Endothelial cell of umbilical vein (primary cell): ENCODE results near the gene SLC24A3. TPM values are rescaled to one million over a fixed set of nuclear protein-coding genes. Genes with fewer than 3 reads are reported as not detected.
A peak's percentile ranks its signal among the peaks of the same experiment; 100 is the strongest.

ENCODE experiments used
- BruUV-seq: library from RNA; stranded (reverse); fragments of 400-500 nt; replicated peaks from 2 replicates; lab custom pipeline; 2021; lab: Mats Ljungman, UMichigan
- CTCF ChIA-PET: fragments of 300-600, 350-600 bp; sonication (Branson Sonifier 250); formaldehyde crosslinking; loops from one replicate; lab custom pipeline; 2021; ENCODE audit warnings: antibody characterized with exemption, inconsistent platforms; lab: Charles Lee
- POLR2A ChIA-PET: fragments of 300-600, 350-600 bp; sonication (Branson Sonifier 250); formaldehyde crosslinking; loops from one replicate; lab custom pipeline; 2021; ENCODE audit warnings: antibody characterized with exemption, inconsistent platforms; lab: Charles Lee
- DNase-seq: peaks from one replicate; pipeline ENCODE4 v3.0.0-alpha.2; 2011; ENCODE audit warnings: low read depth, low spot score
- FAIRE-seq: peaks from 2 replicates; lab custom pipeline; 2011; peaks lifted over from hg19 to GRCh38; lab: Jason Lieb, UNC
- H2AFZ ChIP-seq: 2 replicates; pipeline ENCODE4 v1.6.0; 2012; ENCODE audit warnings: low read depth, low read length, control low read depth, inconsistent platforms
- H3K27ac ChIP-seq: 2 replicates; pipeline ENCODE4 v1.5.1; 2011; ENCODE audit warnings: low read depth, mild to moderate bottlenecking, control low read depth, low read length, moderate library complexity; ENCODE audit not compliant: insufficient read depth
- H3K27me3 ChIP-seq, 2 experiments: 2 replicates each; pipeline versions ENCODE4 v1.6.0 to v1.6.1; 2011; ENCODE audit warnings: low read length in 2 of 2, mixed read lengths in 1 of 2; ENCODE audit not compliant: control insufficient read depth in 2 of 2, insufficient read depth in 2 of 2
- H3K36me3 ChIP-seq, 2 experiments: 2 replicates in 1 of 2; 3 replicates in 1 of 2; pipeline ENCODE4 v1.5.1; 2011; ENCODE audit warnings: low read length in 2 of 2, mild to moderate bottlenecking in 1 of 2, moderate library complexity in 1 of 2; ENCODE audit not compliant: control insufficient read depth in 2 of 2, insufficient read depth in 2 of 2; ENCODE audit errors: extremely low read depth in 1 of 2
- H3K4me1 ChIP-seq: 3 replicates; pipeline ENCODE4 v1.5.1; 2011; ENCODE audit warnings: mild to moderate bottlenecking, low read length; ENCODE audit not compliant: control insufficient read depth, insufficient read depth; ENCODE audit errors: extremely low read depth
- H3K4me2 ChIP-seq: 2 replicates; pipeline ENCODE4 v1.6.1; 2011; ENCODE audit warnings: low read length, control low read depth, mixed read lengths; ENCODE audit not compliant: insufficient read depth
- H3K4me3 ChIP-seq, 3 experiments: fragments of 200-600 bp in 1 of 3; sonication (generic), shearing (Covaris generic) in 1 of 3; replicated peaks in 1 of 3; 2 replicates each; pipeline ENCODE4 v1.5.1; 2011 to 2016; ENCODE audit warnings: control low read depth in 3 of 3, low read length in 3 of 3, mild to moderate bottlenecking in 2 of 3, inconsistent platforms in 1 of 3, low read depth in 1 of 3, moderate library complexity in 1 of 3; ENCODE audit not compliant: insufficient read depth in 1 of 3
- H3K79me2 ChIP-seq: 2 replicates; pipeline ENCODE4 v1.6.0; 2012; ENCODE audit warnings: low read length, inconsistent platforms; ENCODE audit not compliant: control insufficient read depth, insufficient read depth
- H3K9ac ChIP-seq: replicated peaks from 2 replicates; pipeline ENCODE3; 2011; ENCODE audit warnings: low read length, control low read depth; ENCODE audit not compliant: insufficient read depth; ENCODE audit errors: extremely low read depth
- H3K9me1 ChIP-seq: replicated peaks from 3 replicates; pipeline ENCODE4 v1.6.0; 2011; ENCODE audit warnings: mild to moderate bottlenecking, low read length; ENCODE audit not compliant: control insufficient read depth, insufficient read depth; ENCODE audit errors: extremely low read depth
- H3K9me3 ChIP-seq: replicated peaks from 2 replicates; pipeline ENCODE4 v1.5.1; 2012; ENCODE audit warnings: low read length, inconsistent platforms; ENCODE audit not compliant: control insufficient read depth, insufficient read depth
- H4K20me1 ChIP-seq: replicated peaks from 2 replicates; pipeline ENCODE3; 2011; ENCODE audit warnings: mild to moderate bottlenecking, low read length; ENCODE audit not compliant: control insufficient read depth, insufficient read depth; ENCODE audit errors: extremely low read depth
- EZH2 ChIP-seq: IDR thresholded peaks from 2 replicates; pipeline ENCODE4 v1.6.1; 2012; ENCODE audit warnings: borderline replicate concordance, low read depth, mild to moderate bottlenecking, moderate library complexity, low read length, inconsistent platforms; ENCODE audit not compliant: severe bottlenecking
- FOS ChIP-seq: IDR thresholded peaks from 2 replicates; pipeline ENCODE4 v1.6.1; 2011; ENCODE audit warnings: mild to moderate bottlenecking, low read length, moderate library complexity, borderline replicate concordance; ENCODE audit not compliant: insufficient read depth
- GATA2 ChIP-seq: IDR thresholded peaks from 2 replicates; pipeline ENCODE4 v1.7.0; 2011; ENCODE audit warnings: low read depth, mild to moderate bottlenecking, moderate library complexity, mixed read lengths, low read length; ENCODE audit not compliant: insufficient read length, insufficient read depth
- JUN ChIP-seq: IDR thresholded peaks from 2 replicates; pipeline ENCODE4 v1.6.1; 2011; ENCODE audit warnings: borderline replicate concordance, low read depth; ENCODE audit not compliant: insufficient read length, insufficient read depth
- MAX ChIP-seq: IDR thresholded peaks from 2 replicates; pipeline ENCODE4 v1.6.1; 2011; ENCODE audit not compliant: insufficient read depth, insufficient read length
- MYC ChIP-seq: IDR thresholded peaks from one replicate; pipeline ENCODE4 v1.6.1; 2011; ENCODE audit warnings: mild to moderate bottlenecking, low read depth, low read length
- POLR2A ChIP-seq: IDR thresholded peaks from 2 replicates; pipeline ENCODE4 v1.6.1; 2012; ENCODE audit warnings: low read depth, mild to moderate bottlenecking, control low read depth, low read length
- POLR2AphosphoS5 ChIP-seq: IDR thresholded peaks from 2 replicates; pipeline ENCODE4 v1.6.1; 2012; ENCODE audit warnings: low read depth, mild to moderate bottlenecking, control low read depth, low read length, moderate library complexity; ENCODE audit not compliant: insufficient read depth
- dilution Hi-C: fragments of 300-500 bp; cut with MboI; formaldehyde crosslinking; loops from one replicate; pipeline ENCODE4 v1.15.0; 2019; ENCODE audit warnings: low sequenced_read_pairs; ENCODE audit not compliant: extremely low pct_ligation_motif_present
- intact Hi-C: fragments of 100-400 bp; cut with micrococcal nuclease; formaldehyde crosslinking; loops from one replicate; pipeline ENCODE4 v1.10.0; 2022
- polyA plus RNA-seq, 4 experiments: library from polyadenylated mRNA; depleted of rRNA in 3 of 4; stranded (reverse) in 3 of 4; unstranded in 1 of 4; fragments of >200 nt; gene quantifications; 2 replicates each; pipeline versions ENCODE4 v1.2.1 to v1.2.3, GENCODE V29; 2011 to 2012; ENCODE audit warnings: missing spikeins in 1 of 4
- total RNA-seq: library from RNA; stranded (reverse); gene quantifications from 2 replicates; pipeline ENCODE4 v1.2.3, GENCODE V29; 2021
- TF ChIP-seq, protein P1 (sequence below), 2 donors: IDR thresholded peaks; 1 replicate in 1 of 2; 2 replicates in 1 of 2; pipeline ENCODE4 v1.5.1; 2011; ENCODE audit warnings: low read length in 2 of 2, mild to moderate bottlenecking in 2 of 2, moderate library complexity in 2 of 2, control low read depth in 1 of 2, inconsistent platforms in 1 of 2, low read depth in 1 of 2; ENCODE audit not compliant: insufficient read depth in 1 of 2; ENCODE audit errors: extremely low read depth in 1 of 2

Gene SLC24A3
- total and polyA plus RNA-seq, 2 donors (not counting 3 experiments of a cell fraction or from before 2014, with no cell fraction given), result not detected

DNA sequence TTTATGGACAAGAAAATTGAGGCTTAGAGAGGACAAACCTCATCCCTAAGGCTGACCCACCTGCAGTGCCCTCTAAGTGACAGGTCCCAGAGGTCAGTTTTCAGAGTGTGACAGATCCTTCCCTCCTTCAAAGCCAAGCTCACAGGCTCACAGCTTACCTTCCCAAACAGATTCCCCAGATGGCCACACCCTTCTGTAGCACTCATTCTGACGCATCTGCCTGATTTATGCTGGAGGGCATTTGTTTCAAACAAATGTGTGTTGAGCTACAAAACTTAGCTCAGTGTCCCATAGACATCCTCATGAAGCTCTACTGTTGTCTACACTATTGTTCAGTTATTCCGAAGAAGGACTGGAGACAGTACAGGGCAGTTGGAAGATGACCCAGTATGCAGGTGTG is 485.0 kb downstream of the SLC24A3 start:
- CTCF ChIA-PET, result interaction anchor here (0.6 to 1.0 kb wide), 3 partner anchors 12 to 189 kb away, joined by 3 read pairs; no protein-coding TSS in a partner anchor
- H3K4me1 ChIP-seq, result peaks cover 19% of the 10 kb centered on the region
- dilution Hi-C loops, result no loop called here

GRCh38 chr20:19699180-19699971 is 486.9 kb downstream of the SLC24A3 start:
- POLR2A ChIA-PET, result no interaction called here
- dilution Hi-C loops, result no loop called here
- FAIRE-seq, result peak; percentile 99

More for the DNA sequence above, 485.0 kb downstream of the SLC24A3 start:
- Histone ChIP-seq H3K9ac (no peak overlapping the region), H3K27me3 (no peaks in the 10 kb centered on the region), H4K20me1 (no peaks in the 10 kb centered on the region), H3K4me3 (no peak overlapping the region), H3K9me3 (no peaks in the 10 kb centered on the region), H2AFZ (no peak overlapping the region), H3K36me3 (no peaks in the 10 kb centered on the region), H3K9me1 (no peaks in the 10 kb centered on the region), H3K79me2 (no peaks in the 10 kb centered on the region), H3K4me2 (no peak overlapping the region), H3K27ac (no peak overlapping the region)
- TF ChIP-seq MYC (no peak), EZH2 (no peak), POLR2A (no peak), FOS (no peak), JUN (no peak), POLR2AphosphoS5 (no peak), GATA2 (no peak), MAX (no peak)
- no peak for FAIRE-seq
- POLR2A ChIA-PET, result no interaction called here
- DNase-seq, result no peak
- intact Hi-C loops, result no loop called here
- no TSS peak for BruUV-seq

More at GRCh38 chr20:19699180-19699971, 486.9 kb downstream of the SLC24A3 start:
- Histone ChIP-seq H3K4me2 (no peak overlapping the region), H4K20me1 (no peaks in the 10 kb centered on the region), H3K4me1 (peaks cover 19% of the 10 kb centered on the region), H3K79me2 (no peaks in the 10 kb centered on the region), H2AFZ (no peak overlapping the region), H3K4me3 (no peak overlapping the region), H3K9me3 (no peaks in the 10 kb centered on the region), H3K27ac (peak overlapping the region; percentile 19), H3K27me3 (peaks cover 0 to 2% of the 10 kb centered on the region in 2 experiments), H3K9ac (no peak overlapping the region), H3K36me3 (no peaks in the 10 kb centered on the region), H3K9me1 (no peaks in the 10 kb centered on the region)
- peak; percentile 87 for TF ChIP-seq JUN
- no peak for TF ChIP-seq GATA2
- no peak for TF ChIP-seq MAX
- TF ChIP-seq, protein P1, sequence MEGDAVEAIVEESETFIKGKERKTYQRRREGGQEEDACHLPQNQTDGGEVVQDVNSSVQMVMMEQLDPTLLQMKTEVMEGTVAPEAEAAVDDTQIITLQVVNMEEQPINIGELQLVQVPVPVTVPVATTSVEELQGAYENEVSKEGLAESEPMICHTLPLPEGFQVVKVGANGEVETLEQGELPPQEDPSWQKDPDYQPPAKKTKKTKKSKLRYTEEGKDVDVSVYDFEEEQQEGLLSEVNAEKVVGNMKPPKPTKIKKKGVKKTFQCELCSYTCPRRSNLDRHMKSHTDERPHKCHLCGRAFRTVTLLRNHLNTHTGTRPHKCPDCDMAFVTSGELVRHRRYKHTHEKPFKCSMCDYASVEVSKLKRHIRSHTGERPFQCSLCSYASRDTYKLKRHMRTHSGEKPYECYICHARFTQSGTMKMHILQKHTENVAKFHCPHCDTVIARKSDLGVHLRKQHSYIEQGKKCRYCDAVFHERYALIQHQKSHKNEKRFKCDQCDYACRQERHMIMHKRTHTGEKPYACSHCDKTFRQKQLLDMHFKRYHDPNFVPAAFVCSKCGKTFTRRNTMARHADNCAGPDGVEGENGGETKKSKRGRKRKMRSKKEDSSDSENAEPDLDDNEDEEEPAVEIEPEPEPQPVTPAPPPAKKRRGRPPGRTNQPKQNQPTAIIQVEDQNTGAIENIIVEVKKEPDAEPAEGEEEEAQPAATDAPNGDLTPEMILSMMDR (IDR thresholded peaks at IDR 0.05; ENCODE audit: extremely low read depth in 1 of 2, insufficient read depth in 1 of 2, low read depth in 1 of 2, low read length in 2 of 2), result no peak
- TF ChIP-seq FOS, result peak; percentile 91
- no peak for TF ChIP-seq POLR2A
- no peak for TF ChIP-seq MYC
- no peak for TF ChIP-seq EZH2
- TF ChIP-seq POLR2AphosphoS5, result peak; percentile 20
- no TSS peak for BruUV-seq
- DNase-seq, result peak; percentile 75
- intact Hi-C loops, result loop anchor here (2.0 kb wide), 1 partner anchor 35 kb away; no protein-coding TSS in a partner anchor
- CTCF ChIA-PET, result interaction anchor here (1.0 to 1.1 kb wide), 2 partner anchors 9 to 36 kb away, joined by 3 read pairs; no protein-coding TSS in a partner anchor
